H54 (cell line): ENCODE results near the gene CCDC92B.
"Not testable (repeated sequence)": the region's sequence is repeated elsewhere in the genome, so short reads cannot be mapped to it uniquely, and the experiment has no call there.

Experiments used
- DNase-seq: peaks from one replicate; pipeline ENCODE4 v3.0.0; 2011; ENCODE audit warnings: low spot score, mixed read lengths; ENCODE audit not compliant: insufficient read length
- FAIRE-seq: peaks from 3 replicates; lab custom pipeline; 2011; peaks lifted over from hg19 to GRCh38; lab: Jason Lieb, UNC
- POLR2A ChIP-seq: IDR thresholded peaks from 2 replicates; pipeline ENCODE4 v1.6.1; 2011; ENCODE audit warnings: low read depth, mild to moderate bottlenecking, low read length

Gene CCDC92B

GRCh38 chr17:2749058-2749783 lies at the start of gene CCDC92B:
Gene CCDC92B (minus strand): TSS chr17:2749652. CDS start chr17:2735145, 14,507 bp downstream.
- TF ChIP-seq POLR2A, result no peak
- FAIRE-seq (no peak), DNase-seq (no peak)

GRCh38 chr17:2798678-2799077 lies 49.2 kb upstream of the CCDC92B start:
- no peak for DNase-seq

GRCh38 chr17:2798188-2798587 lies 48.7 kb upstream of the CCDC92B start:
- FAIRE-seq (no peak), DNase-seq (no peak)
- TF ChIP-seq POLR2A, result no peak

More at GRCh38 chr17:2798678-2799077, 49.2 kb upstream of the CCDC92B start:
- TF ChIP-seq POLR2A, result no peak
- no peak for FAIRE-seq

- TF ChIP-seq POLR2A, result no peak
- DNase-seq (no peak), FAIRE-seq (no peak)
These were observed 48.2 kb upstream of the CCDC92B start for GRCh38 chr17:2797637-2798036.

GRCh38 chr17:2797226-2797625 lies 47.8 kb upstream of the CCDC92B start:
- FAIRE-seq (no peak), DNase-seq (no peak)
- TF ChIP-seq POLR2A, result no peak

GRCh38 chr17:2796164-2797125 lies 47.0 kb upstream of the CCDC92B start, which contains the start of gene RAP1GAP2:
Gene RAP1GAP2 (plus strand): TSS chr17:2796438. CDS start chr17:2796528, 90 bp downstream.
- FAIRE-seq, result no peak
- no peak for TF ChIP-seq POLR2A

GRCh38 chr17:2795441-2796163 lies 46.1 kb upstream of the CCDC92B start:
- TF ChIP-seq POLR2A, result no peak
- DNase-seq (no peak), FAIRE-seq (no peak)

More at GRCh38 chr17:2796164-2797125, 47.0 kb upstream of the CCDC92B start, which contains the start of gene RAP1GAP2:
- no peak for DNase-seq

- no peak for TF ChIP-seq POLR2A
- no peak for DNase-seq
These were observed 44.8 kb upstream of the CCDC92B start for GRCh38 chr17:2794111-2794803.

GRCh38 chr17:2792366-2793169 lies 43.1 kb upstream of the CCDC92B start:
- DNase-seq (no peak), FAIRE-seq (no peak)
- TF ChIP-seq POLR2A, result no peak

More at GRCh38 chr17:2794111-2794803, 44.8 kb upstream of the CCDC92B start:
- FAIRE-seq, result no peak

GRCh38 chr17:2789700-2790099 lies 40.2 kb upstream of the CCDC92B start:
- FAIRE-seq, result no peak
- DNase-seq, result no peak
- TF ChIP-seq POLR2A, result no peak

GRCh38 chr17:2786176-2786881 lies 36.9 kb upstream of the CCDC92B start:
- FAIRE-seq (peak; percentile 72), DNase-seq (peak; percentile 90)
- TF ChIP-seq POLR2A, result no peak

- FAIRE-seq, DNase-seq: not testable (repeated sequence)
These were observed 35.9 kb upstream of the CCDC92B start for GRCh38 chr17:2785376-2785775.
